DMS 273 (cell line): ENCODE data around the gene GNB1L.

Experiments used
- DNase-seq: peaks from one replicate; lab custom pipeline; 2025; ENCODE audit not compliant: unreplicated experiment; lab: John Stamatoyannopoulos, UW

GNB1L gene

GRCh38 chr22:19877626-19878339 lies 23.1 kb upstream of the GNB1L start:
- DNase-seq: no peak

- DNase-seq: no peak
These were observed 22.4 kb upstream of the GNB1L start for GRCh38 chr22:19876941-19877625.

GRCh38 chr22:19876314-19876940 lies 21.8 kb upstream of the GNB1L start:
- DNase-seq: no peak

- DNase-seq: no peak
These were observed 21.0 kb upstream of the GNB1L start for GRCh38 chr22:19875531-19876313.

DNA sequence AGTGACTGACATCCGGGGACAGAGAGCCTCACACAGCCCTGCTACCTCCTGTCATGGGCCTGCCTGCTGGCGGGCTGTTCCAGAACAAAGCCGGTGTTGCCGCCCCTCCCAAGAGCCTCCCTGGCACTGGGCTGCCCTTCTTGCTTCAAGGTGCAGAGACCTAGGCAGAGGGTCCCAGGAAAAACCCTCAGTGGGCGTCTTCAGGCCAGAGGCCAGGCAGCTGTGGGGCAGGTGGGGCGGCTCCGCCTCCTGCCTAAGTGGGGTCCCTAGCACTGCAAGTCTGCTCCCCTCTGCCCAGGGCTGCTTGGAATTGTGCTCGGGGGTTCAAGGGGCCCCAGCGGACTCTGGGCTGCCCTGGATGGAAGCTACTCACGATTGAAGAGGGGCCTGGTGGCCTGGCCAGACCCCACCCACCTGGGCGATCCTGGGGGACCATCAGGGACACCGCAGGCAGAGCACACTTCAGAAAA lies 20.4 kb upstream of the GNB1L start:
- no peak for DNase-seq

DNA sequence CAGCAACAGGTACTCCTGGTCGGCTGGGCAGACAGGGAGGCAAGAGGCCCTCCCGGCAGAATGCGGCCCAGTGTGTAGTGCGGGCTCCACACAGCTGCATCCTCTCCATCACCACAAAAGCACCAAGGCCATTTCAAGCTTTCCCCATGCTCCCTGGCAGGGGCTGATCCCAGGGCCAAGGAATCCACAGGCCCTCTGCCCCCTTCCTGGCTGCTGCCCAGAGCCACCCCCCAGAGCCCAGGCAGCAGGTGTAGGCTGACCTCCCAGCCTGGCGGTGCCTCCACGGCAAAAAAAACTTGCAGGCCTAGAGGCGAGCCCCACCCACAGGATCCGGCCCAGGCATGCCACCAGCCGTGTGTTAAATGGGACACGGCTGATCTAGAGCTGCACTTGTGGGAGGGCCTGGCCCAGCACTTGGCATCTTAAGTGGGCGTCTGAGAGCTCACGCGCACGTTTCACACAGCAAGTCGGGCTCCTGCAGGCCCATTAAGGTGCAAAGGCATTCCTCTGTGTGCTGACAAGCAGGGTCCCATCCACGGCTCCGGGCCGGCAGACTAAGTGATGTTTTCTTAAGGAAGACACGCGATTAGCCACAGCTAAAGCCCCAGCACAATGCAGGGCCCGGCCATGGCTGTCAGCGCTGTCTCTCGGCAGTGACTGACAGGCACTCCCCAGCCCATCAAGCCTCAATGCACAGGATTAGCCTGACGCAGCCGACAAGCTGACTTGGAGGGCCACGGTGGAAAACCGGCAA lies 19.8 kb upstream of the GNB1L start:
- DNase-seq: peak; percentile 34

DNA sequence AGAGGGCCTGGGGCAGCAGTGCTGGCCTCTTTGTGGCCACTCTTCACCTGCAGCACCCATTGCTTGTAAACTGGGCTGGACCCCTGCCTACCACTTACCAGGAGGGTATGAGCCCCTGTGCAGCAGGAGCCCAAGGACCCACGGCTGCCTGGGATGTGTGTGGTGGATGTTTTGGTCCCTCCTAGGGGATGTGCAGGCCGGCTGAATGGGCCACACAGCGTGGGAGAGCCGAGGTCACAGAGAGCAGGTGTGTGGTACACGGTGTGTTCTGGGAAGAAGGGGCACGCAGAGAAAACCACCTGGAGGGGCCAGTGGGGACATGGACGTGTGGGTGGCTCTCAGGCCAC lies 19.3 kb upstream of the GNB1L start:
- DNase-seq: no peak

DNA sequence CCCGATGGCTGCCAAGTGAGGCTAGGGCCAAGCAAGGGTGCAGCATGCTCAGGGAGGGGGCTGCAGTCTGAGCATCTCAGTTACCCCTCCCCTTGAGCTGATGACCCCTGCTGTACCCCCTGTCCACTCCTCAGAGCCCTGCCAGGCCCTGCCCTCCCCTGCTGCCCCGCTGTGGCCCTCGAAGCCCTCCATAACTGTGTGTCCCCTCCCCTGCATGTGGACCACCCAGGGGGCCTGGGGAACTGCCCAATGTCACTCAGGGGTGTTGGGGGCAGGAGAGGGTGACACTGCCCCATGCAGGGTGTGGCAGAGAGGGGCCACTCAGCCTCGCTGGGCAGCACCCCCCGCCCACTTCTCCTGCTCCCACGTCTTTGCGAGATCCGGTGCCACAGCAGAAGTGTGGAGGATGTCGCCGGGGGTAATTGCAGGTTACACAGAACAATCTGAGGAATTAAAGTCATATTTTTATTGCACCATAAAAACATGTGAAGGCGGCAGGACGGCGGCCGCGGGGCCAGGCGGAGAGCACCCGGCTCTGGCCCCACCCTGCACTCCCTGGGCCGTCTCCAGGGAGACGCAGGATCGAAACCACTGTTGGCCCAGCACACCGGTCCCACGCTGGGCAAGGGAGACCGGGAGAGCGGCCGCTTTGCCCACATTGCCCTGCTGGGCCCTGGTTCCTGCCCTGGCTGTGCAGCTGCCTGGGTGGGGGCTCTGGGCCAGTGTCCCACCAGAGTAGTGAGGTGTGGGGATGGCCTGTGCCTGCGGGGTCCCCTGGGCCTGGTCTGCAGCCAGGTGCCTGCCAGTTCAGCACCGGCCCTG lies 18.7 kb upstream of the GNB1L start:
- no peak for DNase-seq

GRCh38 chr22:19872779-19873137 lies 18.1 kb upstream of the GNB1L start:
- DNase-seq: no peak

DNA sequence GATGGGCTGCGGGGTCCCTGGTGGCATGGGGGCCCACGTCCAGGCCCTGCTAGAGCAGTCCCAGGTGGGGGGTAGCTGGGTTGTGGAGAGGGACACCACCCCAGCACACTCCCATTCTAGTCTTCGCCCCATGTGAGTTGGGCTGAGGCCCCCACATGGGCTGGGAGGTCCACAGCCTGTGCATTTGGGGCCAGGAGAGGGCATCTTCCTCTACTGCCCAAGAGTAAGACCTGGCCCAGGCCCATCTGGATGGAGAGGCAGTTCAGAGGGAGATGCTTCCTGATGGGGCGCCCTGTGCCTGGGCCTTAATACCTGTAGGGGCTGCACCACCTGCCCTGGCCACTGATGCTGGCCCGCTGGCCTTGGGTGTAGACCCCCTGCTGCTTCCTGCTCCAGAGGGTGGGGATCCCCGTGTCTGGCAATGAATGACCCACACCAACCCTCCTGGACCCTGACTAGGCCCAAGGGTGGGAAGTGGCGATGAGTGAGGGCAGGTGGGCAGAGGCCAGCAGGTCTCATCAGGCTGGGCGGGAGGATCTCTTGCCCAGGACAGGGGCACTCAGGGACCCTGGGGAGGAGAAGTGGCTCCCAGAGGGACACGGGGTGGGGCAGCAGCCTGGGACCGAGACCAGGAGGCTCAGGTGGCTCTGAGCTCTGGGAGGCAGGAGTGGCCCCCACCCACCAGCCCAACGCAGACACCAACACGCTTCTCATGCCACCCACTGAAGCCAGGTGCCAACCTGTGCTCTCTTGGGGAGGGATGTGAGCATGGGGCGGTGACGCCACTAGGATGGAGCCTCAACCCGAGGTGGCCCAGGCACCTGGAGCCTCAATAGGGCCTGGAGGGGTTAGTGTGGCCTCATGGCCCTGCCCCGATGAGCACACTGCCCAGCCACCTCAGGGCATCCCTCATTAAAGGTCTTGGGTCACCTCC lies 17.4 kb upstream of the GNB1L start:
- DNase-seq: no peak

- DNase-seq: no peak
These were observed 16.6 kb upstream of the GNB1L start for GRCh38 chr22:19871023-19871844.

- DNase-seq: no peak
These were observed 15.7 kb upstream of the GNB1L start for GRCh38 chr22:19870153-19871022.

- DNase-seq: no peak
These were observed 15.0 kb upstream of the GNB1L start for GRCh38 chr22:19869497-19870152.

- no peak for DNase-seq
These were observed 14.2 kb upstream of the GNB1L start for GRCh38 chr22:19868773-19869471.

DNA sequence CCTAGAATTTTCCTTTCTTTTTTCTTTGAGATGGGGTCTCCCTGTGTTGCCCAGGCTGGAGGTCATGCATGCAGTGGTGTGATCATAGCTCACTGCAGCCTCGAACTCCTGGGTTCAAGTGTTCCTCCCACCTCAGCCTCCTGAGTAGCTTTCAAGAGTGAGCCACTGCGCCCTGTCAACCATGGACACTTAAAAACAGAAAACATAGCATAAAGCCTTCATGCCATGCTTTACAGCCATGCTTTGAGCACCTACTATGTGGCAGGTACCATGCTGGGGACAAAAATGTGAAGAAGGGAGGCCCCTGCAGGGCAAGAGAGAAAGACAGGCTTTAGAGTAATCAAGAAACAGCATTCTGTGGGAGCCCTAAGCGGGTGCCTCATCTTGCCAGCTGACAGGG lies 13.7 kb upstream of the GNB1L start:
- no peak for DNase-seq

DNA sequence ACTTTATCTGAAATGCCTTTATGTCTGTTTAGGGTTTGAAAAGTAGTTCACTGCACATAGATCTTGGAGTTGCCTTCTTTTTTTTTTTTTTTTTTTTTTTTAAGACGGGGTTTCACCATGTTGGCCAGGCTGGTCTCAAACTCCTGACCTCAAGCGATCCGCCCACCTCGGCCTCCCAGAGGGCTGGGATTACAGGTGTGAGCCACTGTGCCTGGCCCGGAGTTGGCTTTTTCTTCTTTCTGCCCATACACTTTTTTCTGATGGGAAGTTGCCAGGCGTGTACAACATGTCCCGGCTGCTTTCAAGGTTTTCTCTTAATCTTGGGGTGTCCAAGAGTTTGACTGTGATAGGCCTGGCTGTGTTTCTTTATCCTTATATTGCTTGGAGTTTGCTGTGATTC lies 12.9 kb upstream of the GNB1L start:
- DNase-seq: no peak
